Astrocyte of the cerebellum (primary cell): ENCODE results near the gene PVRIG.
"Not testable (repeated sequence)": the region's sequence is repeated elsewhere in the genome, so short reads cannot be mapped to it uniquely, and the experiment has no call there.

Experiments
- DNase-seq: peaks from one replicate; pipeline ENCODE4 v3.0.0-alpha.2; 2011; ENCODE audit warnings: low read depth
- H3K4me3 ChIP-seq: 2 replicates; pipeline ENCODE4 v1.5.1; 2011; ENCODE audit warnings: mild to moderate bottlenecking, low read depth, low read length, moderate library complexity
- CTCF ChIP-seq: IDR thresholded peaks from 2 replicates; pipeline ENCODE4 v1.5.1; 2012; ENCODE audit warnings: low read length, low read depth, moderate library complexity, mild to moderate bottlenecking; ENCODE audit errors: missing control alignments
- in situ Hi-C: cut with HindIII; loops from 2 replicates; pipeline ENCODE4 v1.10.0; 2017; ENCODE audit warnings: low sequenced_read_pairs

The PVRIG gene

DNA sequence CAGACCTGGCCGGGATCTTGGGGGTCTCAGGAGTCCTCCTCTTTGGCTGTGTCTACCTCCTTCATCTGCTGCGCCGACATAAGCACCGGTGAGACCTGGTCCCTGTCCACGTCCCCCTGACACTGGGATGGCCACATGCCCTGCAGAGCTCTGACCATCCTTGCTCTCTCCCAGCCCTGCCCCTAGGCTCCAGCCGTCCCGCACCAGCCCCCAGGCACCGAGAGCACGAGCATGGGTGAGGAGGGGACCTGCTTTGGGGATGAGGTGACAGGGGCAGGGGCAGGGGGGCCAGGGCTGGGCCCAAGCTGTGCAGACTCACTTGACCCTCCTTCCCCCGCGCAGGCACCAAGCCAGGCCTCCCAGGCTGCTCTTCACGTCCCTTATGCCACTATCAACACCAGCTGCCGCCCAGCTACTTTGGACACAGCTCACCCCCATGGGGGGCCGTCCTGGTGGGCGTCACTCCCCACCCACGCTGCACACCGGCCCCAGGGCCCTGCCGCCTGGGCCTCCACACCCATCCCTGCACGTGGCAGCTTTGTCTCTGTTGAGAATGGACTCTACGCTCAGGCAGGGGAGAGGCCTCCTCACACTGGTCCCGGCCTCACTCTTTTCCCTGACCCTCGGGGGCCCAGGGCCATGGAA, 959 bp downstream of the PVRIG start:
- no peak overlapping the region for H3K4me3 ChIP-seq
- no peak for DNase-seq
- TF ChIP-seq CTCF, result no peak
- in situ Hi-C loops, result no loop called here

GRCh38 chr7:100221231-100221718, 1.5 kb downstream of the PVRIG start:
- TF ChIP-seq CTCF, result no peak
- no peak overlapping the region for H3K4me3 ChIP-seq
- in situ Hi-C loops, result no loop called here
- no peak for DNase-seq

DNA sequence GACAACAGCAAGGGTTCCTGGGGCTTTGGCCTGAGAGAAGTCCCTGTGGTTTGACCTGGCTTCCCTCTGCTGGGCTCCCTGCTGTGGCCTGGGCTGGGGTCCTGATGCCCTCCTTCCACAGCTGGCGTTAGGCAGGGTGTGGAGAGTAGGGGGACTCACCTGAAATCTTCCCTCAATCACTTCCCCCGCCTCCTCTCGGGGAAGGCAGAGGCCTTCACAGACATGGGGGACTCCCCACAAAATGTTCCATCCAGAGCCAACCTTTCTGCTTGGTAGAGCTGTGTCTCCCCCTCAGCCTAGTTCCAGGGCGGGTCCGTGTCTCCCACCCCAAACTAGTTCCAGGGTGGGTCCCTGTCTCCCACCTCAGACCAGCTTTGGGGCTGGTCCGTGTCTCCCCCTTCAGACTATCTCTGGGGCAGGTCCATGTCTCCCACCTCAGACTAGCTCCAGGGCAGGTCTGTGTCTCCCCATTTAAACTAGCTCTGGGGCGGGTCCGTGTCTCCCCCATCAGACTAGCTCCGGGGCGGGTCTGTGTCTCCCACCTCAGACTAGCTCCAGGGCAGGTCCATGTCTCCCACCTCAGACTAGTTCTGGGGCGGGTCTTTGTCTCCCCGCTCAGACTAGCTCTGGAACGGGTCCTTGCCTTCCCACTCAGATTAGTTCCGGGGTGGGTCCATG, 2.2 kb downstream of the PVRIG start:
- TF ChIP-seq CTCF, result no peak
- no peak for DNase-seq
- in situ Hi-C loops, result no loop called here
- H3K4me3 ChIP-seq, result no peak overlapping the region

DNA sequence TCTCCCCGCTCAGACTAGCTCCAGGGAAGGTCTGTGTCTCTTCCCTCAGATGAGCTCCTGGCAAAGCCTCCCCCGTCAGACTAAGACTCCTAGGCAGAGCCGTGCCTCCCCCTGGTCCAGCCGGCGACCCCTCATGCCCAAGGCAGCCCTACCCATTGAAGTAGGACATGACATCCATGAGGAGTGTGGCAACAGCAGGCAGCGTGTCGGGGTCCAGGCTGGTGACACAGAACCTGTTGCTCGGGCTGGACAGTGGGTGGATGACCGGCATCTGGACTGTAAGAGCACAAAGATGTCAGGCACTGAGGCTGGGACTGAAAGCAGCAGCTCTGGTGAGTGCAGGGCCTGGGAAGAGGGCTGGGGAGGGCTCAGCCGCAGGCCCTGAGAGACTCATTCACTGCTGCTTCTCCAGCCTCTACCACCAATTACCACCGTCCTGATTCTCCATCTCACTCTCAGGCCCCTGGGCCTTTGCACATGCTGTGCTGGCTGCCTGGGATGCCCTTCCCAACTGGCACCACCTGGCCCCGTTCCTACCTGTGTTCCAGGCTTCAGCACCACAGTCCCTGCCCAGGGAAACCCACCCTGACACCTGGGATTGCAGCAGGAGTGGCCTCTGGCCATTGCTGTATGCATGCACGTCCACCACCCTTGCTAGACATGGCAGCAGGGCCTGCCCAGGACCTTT, 2.8 kb downstream of the PVRIG start:
- no peak overlapping the region for H3K4me3 ChIP-seq
- in situ Hi-C loops, result no loop called here
- DNase-seq, result no peak
- no peak for TF ChIP-seq CTCF

GRCh38 chr7:100223376-100223927, 3.7 kb downstream of the PVRIG start:
- H3K4me3 ChIP-seq, in situ Hi-C loops, DNase-seq: not testable (repeated sequence)

DNA sequence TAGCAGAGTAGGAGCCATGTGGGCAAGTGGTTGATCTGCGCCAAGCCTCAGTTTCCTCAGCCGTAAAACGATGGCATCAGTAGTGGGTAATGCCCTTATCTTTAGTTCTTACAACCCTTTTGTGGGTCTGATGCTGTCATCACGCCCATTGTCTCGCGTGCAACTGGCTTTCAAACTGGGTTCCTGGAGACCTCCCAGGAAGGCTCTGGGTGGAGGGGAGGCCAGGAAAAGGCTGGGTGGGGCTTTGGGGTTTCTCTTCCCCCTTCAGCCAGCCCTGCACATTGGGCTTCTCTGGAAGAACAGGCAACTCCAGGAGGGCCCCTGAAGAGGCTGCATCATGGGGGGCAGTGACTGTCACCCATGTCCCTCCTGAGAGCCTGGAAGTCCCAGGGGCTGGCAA, 5.1 kb downstream of the PVRIG start:
- H3K4me3 ChIP-seq, in situ Hi-C loops, DNase-seq: not testable (repeated sequence)

- DNase-seq, in situ Hi-C loops, H3K4me3 ChIP-seq: not testable (repeated sequence)
Measured at GRCh38 chr7:100234660-100235317, 15.0 kb downstream of the PVRIG start.

DNA sequence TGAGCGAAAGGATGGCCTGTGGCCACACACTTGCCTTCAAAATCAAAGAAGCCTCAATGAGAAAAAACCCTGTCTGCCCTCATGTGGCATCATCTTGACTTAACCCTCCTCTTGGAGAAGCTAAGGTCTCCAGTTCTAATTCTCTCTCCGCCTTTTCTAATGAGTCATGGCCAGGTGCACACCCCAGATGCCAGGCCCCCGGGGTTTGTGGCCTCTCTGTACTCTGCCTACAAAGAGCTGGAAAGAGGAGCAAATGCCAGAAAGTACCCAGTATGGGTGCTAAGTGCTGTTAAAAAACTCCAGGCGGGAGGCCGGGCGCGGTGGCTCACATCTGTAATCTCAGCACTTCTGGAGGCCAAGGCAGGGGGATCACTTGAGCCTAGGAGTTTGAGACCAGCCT, 20.2 kb downstream of the PVRIG start:
- H3K4me3 ChIP-seq, in situ Hi-C loops, DNase-seq: not testable (repeated sequence)

GRCh38 chr7:100243385-100243784, 23.6 kb downstream of the PVRIG start:
- DNase-seq, in situ Hi-C loops, H3K4me3 ChIP-seq: not testable (repeated sequence)

- DNase-seq, H3K4me3 ChIP-seq, in situ Hi-C loops: not testable (repeated sequence)
Measured at GRCh38 chr7:100244988-100245605, 25.3 kb downstream of the PVRIG start.

DNA sequence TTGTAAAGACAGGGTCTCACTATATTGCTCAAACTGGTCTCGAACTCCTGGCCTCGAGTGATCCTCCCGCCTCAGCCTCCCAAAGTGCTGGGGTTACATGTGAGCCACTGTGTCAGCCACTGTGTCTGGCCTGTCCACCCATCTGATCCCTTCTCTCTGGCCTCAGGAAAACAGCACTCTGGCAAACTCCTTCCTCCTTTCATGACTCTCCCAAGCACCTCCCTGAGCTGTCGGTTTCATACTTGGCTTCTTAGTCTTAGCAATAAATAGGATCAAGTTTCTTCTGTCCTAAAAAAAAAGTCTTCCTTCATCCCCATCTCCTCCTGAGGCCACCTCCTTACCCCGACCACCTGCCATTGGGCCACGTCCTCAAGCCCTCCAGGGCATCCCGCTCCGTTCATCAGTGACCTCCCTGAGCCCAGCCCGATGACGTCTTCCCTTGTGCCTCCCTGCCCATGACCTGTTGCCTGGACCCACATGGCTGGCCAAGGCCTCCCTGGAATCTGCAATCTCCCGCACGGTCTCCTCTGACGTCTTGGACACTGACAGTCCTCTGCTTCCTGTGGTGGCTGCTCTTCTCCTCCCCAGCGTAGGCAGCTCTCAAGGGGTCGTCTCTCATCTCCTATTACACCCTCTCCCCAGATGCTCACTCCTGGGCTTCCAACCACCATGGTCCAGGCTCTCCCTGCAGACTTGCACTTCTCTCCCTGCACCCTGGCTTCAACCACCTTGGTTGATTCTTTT, 26.5 kb downstream of the PVRIG start:
- DNase-seq, H3K4me3 ChIP-seq, in situ Hi-C loops: not testable (repeated sequence)
